GM18499 (cell line): Measurements from ENCODE around the gene ZNRD2.

Experiments used
- ATAC-seq: cut with Tn5 transposase; IDR thresholded peaks from one replicate; pipeline ENCODE4 v1.9.1; 2021; ENCODE audit warnings: moderate number of reproducible peaks; ENCODE audit not compliant: insufficient read depth, unreplicated experiment

The ZNRD2 gene

DNA sequence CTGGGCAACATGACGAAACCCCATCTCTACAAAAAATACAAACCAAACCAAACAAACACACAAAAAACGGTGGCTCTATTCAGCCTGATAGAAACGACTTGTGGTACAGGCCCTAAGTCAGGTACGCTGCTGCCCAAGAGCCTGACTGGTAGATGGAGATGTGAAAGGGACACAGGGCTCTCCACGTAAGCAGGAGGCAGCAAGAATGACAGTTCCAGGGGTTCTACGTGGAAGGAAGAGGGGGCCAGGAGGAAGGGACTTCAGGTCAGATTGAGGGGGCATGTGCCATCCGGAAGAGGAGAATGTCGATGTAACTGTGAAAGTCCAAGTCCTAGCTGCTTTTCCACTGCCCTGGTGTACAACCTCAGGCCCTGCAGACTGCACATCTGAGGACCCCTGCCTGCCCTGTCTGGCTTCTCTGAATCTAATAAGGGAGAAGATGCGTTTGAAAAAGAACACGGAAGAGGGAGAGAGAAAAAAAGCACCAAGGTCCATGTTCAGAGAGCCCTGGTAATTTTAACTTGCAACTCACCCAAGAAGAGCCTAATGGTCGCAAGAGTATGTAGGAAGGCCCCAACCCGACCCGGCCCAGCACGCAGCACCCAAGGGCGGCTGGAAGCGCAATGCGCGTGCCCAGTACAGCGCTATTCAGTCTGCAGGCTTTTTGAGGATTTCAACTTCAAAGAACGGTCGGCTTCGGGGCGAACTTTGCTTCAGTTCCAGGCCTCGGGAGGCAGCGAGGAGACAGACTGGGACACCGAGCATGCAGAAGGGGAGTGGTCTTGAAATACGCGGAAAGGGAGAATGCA, 909 bp upstream of the ZNRD2 start:
- no peak for ATAC-seq

DNA sequence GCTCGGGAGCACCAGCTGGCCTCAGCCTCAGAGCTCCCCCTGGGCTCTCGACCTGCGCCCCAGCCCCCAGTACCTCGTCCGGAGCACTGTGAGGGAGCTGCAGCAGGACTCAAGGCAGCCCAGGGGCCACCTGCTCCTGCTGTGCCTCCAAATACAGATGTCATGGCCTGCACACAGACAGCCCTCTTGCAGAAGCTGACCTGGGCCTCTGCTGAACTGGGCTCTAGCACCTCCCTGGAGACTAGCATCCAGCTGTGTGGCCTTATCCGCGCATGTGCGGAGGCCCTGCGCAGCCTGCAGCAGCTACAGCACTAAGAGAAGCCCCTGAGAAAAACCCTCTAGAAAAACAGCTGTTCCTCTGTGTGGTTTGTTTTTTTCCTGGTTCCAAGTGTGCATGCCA, 1.1 kb downstream of the ZNRD2 start:
- no peak for ATAC-seq

DNA sequence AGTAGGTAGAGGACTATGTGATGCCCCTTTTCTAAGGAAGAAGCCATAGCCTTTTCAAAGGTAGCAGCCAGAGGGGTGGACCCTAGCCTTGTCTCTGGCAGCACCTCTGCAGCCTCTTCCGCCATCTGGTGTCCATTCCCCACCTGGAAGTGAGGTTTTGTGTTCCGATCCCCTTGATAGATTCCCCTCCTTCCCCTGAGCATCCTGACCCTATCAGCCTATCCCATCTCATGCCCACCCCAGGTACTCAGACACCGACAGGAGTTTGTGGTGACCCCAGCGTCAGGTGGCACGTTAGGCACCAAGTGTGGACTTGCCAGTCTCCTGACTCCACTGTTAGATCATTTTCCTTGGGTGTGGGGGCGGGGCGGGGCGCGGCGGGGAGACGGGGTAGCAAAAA, 1.7 kb downstream of the ZNRD2 start:
- no peak for ATAC-seq

DNA sequence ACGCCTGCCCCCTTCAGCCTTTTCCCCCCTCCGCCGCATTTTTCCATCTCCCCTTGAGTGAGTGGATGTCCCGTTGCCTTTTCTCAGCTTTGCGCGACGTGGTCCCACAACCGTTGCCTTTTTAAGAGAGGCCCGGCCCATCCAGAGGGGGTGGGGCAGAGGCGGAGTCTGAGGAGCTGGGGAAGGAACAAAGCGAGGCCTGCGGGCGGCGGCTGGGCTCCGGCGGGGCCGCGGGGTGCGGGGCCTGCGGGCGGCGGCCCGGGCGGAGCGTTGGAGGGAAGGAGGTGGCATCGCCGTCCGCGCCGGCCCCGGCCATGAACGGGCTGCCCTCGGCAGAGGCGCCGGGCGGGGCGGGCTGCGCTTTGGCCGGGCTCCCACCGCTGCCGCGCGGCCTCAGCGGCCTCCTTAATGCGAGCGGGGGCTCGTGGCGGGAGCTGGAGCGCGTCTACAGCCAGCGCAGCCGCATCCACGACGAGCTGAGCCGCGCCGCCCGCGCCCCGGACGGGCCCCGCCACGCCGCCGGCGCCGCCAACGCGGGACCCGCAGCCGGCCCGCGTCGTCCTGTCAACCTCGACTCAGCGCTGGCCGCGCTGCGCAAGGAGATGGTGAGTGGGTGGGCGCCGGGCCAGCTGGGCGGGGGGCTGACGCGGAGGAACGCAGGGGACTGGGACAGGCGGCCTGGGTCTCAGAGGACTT, 2.2 kb downstream of the ZNRD2 start, which contains the start of gene FAM89B:
Gene FAM89B, plus strand, starts transcription at position 183 of the 696 bp plus-strand sequence. Its CDS starts 132 bp downstream, at position 315.
- no peak for ATAC-seq

GRCh38 chr11:65573391-65574079, 3.3 kb downstream of the ZNRD2 start:
- no peak for ATAC-seq

DNA sequence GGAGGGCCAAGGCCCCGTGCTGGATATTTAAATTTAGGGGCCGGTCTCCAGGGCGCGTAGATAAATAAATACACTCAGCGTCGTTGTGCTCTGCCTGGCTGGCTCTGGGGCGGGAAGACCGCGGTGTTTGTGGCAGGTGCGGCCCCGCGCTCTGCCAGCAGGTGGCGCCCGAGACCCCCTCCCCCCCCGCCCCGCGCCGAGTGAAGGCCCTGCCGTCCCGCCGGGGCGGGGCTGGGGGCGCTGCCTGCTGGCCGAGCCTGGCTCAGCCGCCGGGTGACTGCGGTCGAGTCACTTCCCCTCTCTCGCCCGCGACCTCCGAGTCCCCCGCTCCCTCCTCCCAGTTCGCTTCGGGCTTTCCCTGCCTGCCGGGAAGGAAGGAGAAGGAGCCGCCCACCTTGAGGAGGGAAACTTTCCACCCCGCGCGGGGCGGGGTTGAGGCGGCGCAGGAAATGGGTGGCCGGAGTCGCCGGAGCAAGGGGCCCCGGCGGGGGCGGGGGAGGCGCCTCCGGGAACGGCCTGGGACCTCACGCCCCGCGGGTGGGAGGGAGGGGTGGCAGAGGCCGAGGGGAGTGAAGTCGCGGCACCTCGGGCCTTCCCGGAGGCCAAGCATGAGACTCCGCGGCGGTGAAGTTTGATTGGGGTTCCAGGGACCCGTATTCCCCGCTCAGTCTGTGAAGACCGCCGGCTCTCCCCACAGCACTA, 4.0 kb downstream of the ZNRD2 start:
- no peak for ATAC-seq

DNA sequence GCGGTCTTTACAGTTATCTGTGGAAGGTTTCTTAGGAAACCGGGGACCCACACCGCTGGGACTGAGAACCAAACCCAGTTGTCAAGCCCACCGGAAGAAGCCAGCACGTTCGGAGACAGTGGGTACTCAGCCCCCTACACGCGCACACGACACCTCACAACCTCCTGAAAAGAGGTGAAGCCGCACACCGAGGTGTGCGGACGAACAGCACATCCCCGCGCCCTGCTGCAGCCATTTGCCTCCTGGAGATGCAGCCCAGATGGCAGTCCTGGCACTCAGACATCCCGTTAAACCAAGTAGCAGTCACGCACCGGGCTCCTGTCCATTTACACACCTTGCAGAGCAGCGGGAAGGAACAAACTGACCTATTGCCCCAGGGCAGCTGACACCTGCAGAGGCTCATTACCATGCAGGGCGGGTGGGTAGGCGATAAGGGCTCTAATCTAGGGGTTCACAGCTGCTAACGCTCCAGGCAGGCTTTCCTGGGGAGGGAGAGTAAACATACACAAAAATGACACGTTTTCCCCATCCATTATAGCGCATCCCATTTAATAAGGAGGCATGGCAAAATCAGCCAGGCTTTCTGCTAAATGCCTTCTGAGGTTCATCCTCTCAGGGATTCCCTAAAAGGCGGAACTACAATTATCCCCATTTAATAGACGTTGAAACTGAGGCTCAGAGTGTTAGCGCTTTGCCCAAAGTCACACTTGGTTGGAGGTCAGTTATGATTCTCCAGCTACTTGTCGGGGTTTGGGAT, 4.7 kb downstream of the ZNRD2 start:
- ATAC-seq = no peak

DNA sequence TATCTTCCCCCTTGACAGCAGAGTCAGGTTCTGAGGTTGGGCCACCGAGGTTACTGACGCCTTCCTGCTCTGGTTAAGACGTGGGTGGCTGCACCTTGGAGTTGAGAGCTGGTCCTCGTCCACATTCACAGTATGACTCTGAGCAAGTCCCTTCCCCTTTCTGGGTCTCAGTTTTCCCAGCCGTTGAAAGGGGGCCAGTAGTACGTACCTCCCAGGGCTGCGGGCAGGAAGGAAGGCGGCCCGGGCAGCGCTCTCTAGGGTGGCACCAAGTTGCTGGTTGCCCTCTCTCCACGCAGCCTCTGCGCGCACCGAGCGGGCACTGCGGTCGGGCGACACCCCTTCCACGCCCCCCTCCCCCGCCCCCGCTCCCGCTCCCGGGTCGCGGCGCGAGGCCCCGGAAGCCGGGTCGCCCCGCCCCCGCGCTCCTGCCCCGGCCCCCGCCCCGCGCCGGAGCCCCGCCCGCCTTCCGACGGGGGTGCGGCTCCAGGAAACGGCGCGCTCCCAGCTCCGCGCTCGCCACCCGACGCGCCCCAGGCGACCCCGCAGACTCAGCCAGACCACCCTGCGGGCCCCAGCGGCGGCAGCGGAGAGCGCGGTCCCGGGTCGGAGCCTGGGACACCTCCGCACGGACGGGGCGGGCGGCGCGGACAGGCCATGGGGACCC, 5.4 kb downstream of the ZNRD2 start, which contains the start of gene EHBP1L1:
Gene EHBP1L1, plus strand, starts transcription at position 486 of the 664 bp plus-strand sequence. CDS start 250 bp downstream, outside the sequence.
- no peak for ATAC-seq

DNA sequence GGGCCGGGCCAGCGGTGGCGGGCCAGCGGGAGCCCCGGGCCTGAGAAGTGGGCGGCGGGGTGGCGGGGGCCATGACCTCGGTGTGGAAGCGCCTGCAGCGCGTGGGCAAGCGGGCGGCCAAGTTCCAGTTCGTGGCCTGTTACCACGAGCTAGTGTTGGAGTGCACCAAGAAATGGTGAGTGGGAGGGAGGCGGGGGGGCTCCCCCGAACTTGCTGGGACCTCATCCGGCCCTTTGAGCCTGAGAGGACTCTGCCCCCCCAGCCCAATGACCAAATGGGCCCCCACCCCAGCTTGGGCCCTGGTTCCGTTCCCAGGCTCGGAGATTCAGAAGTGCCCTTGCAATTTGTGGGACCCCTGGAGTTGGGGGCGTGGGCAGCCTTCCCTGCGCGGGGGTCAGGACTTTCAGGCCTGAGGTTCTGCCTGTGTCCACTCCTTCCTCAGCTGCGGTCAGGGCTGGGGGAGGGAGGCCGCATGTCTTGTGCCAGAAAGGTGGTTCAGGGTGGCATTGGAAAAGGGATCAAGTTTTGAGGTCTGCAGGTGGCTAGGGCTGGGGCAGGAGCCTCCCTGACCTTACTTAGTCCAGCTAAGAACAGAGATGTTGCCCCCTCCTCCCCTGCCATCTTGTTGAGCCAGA, 6.1 kb downstream of the ZNRD2 start:
- ATAC-seq = no peak

DNA sequence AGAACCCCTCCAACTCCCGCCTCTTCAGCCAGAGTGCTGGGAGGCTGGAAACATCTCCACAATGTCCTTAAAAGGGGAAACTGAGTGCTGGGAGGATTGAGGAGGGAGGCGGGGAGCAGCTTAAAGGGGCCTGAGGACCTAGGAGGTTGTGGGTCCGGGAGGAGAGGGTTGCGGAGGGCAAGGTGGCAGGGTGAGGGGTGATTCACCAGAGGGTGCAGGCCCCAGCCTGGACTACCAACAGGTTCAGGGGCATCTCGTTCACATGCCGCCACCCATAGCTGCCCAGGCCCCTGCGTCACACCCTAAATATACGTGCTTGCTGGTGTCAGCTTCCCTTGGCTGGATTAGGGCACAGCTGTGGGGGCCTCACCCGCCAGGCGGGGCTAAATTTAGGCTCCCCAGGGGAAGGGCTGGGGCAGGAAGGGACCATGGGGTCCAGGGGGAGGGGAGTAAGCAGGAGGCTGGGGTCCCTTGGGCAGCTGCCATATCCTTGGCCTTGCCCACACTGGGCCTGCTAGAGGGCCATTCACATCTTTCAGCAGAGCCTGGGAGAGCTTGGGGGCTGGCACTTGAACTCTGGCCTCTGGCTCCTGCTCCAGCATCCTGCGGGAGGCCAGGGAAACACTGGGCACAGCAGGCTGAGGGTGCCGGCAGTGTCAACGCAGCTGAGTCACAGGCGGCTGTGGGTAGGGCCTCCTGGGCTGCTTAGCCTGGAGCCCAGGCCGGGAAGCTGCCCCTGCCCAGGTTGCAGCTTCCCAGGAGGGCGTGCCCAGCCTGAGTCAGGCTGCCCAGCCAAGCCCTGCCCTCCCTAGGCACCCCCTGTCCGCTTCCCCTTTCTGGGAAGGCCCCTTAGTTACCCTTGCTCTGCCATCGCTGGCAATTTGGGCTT, 6.8 kb downstream of the ZNRD2 start:
- no peak for ATAC-seq

GRCh38 chr11:65577756-65578109, 7.5 kb downstream of the ZNRD2 start:
- ATAC-seq = no peak

GRCh38 chr11:65578134-65578533, 7.9 kb downstream of the ZNRD2 start:
- no peak for ATAC-seq

GRCh38 chr11:65578667-65579066, 8.4 kb downstream of the ZNRD2 start:
- no peak for ATAC-seq

DNA sequence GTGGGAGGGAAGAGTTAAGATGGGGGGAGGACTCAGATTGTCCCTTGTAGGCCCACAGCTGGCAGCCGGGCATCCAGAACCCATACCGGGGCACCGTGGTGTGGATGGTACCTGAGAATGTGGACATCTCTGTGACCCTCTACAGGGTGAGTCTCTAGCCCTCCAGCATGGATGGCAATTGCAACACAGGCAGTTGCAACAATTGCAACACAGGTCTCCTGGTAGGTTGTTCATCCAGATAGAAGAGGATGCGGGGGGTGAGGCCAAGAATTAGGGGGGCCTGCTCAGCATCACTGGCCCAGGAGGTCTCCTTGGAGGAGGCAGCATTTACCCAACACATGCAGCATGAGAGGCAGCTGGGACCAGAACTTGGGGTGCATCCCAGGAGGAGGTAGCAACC, 9.0 kb downstream of the ZNRD2 start:
- no peak for ATAC-seq

DNA sequence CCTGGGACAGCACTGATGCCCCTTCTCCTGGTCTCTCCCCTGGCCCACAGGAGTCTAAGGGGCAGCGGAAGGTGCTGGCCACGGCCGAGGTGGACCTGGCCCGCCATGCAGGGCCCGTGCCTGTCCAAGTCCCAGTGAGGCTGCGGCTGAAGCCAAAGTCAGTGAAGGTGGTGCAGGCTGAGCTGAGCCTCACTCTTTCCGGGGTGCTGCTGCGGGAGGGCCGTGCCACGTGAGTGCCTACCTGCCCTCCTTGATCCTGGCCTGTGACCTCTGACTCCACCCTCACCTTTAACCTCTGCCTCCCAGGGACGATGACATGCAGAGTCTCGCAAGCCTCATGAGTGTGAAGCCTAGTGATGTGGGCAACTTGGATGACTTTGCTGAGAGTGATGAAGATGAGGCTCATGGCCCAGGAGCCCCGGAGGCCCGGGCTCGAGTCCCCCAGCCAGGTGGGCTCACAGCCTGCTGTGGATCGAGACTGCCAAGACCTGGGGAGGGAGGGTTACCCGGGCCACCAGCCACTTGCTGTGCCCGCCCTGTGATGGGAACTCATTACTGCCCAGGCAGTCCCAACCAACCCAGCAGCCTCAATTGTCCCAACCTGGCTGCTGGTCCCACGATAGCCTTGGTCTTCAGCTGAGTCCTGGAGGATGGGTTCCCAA, 9.9 kb downstream of the ZNRD2 start:
- ATAC-seq = no peak

DNA sequence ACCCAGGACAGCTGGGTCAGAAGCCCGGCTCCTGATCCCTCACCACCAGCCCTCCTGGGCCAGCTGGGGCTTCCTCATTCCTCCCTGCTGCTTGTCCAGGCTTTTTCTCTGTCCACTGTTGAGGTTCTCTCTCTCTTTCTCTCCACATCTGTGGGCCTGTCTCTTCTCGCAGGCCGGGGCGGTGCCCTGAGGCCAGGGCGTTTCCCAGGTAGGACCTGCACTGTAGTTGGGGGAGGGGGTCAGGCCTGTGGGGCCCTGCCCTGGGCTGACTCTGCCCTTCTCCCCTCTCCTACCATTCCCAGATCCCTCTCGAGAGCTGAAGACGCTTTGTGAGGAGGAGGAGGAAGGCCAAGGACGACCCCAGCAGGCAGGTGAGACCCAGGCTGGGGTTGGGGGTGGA, 10.5 kb downstream of the ZNRD2 start:
- no peak for ATAC-seq

DNA sequence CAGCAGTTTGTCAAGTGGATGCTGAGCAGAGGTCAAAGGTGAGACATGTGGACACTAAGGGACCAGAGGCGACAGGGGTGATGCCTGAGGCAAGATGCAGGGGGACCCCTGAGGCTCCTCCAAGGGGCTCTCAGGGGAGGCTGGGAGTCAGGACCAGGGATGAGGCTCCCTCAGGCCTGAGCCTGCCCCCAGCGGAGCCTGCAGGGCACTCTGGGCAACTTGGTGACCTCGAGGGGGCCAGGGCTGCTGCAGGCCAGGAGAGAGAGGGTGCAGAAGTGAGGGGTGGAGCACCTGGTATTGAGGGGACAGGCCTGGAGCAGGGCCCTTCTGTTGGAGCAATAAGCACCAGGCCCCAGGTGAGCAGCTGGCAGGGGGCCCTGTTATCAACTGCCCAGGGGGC, 11.7 kb downstream of the ZNRD2 start:
- no peak for ATAC-seq
